HepG2 (cell line): ENCODE results near the gene LENG1. TPM values are rescaled to one million over a fixed set of nuclear protein-coding genes. Genes with fewer than 3 reads are reported as not detected.

Experiments
- MAZ ChIP-seq, 2 experiments: sonication (generic) in 1 of 2; formaldehyde crosslinking in 1 of 2; IDR thresholded peaks; 2 replicates each; pipeline versions ENCODE4 v1.5.0 to v1.6.1; 2012 to 2020; ENCODE audit warnings: low read depth in 2 of 2, mild to moderate bottlenecking in 2 of 2, borderline replicate concordance in 1 of 2, improper control_type of control experiment in 1 of 2, low read length in 1 of 2, missing genetic modification reagents in 1 of 2, moderate library complexity in 1 of 2
- NKX3-1 ChIP-seq: sonication (generic); formaldehyde crosslinking; IDR thresholded peaks from 2 replicates; pipeline ENCODE4 v1.5.0; 2020; ENCODE audit warnings: missing genetic modification reagents
- PRPF4 ChIP-seq: fragments of 200-400 bp; formaldehyde crosslinking; IDR thresholded peaks from 2 replicates; pipeline ENCODE4 v1.6.1; 2016; ENCODE audit warnings: low read length, low read depth; ENCODE audit not compliant: poor library complexity, severe bottlenecking
- RBFOX2 ChIP-seq: fragments of 200-400 bp; formaldehyde crosslinking; IDR thresholded peaks from 2 replicates; pipeline ENCODE4 v1.6.1; 2017; ENCODE audit warnings: low read depth, mild to moderate bottlenecking, low read length
- RBM22 ChIP-seq: fragments of 200-400 bp; formaldehyde crosslinking; optimal IDR thresholded peaks from 2 replicates; pipeline ENCODE3; 2017; ENCODE audit warnings: mild to moderate bottlenecking, low read length, moderate library complexity
- ZBTB8A ChIP-seq: sonication (generic); formaldehyde crosslinking; IDR thresholded peaks from 2 replicates; pipeline ENCODE4 v1.4.0; 2020; ENCODE audit warnings: mild to moderate bottlenecking, low read depth, missing genetic modification reagents, borderline replicate concordance
- ZFP36L1 ChIP-seq: sonication (generic); formaldehyde crosslinking; IDR thresholded peaks from 2 replicates; pipeline ENCODE4 v1.8.0; 2022; ENCODE audit warnings: mild to moderate bottlenecking, missing genetic modification reagents, moderate library complexity
- ZNF253 ChIP-seq: sonication (generic); formaldehyde crosslinking; IDR thresholded peaks from 2 replicates; pipeline ENCODE4 v1.8.0; 2022; ENCODE audit warnings: mild to moderate bottlenecking, missing genetic modification reagents, borderline replicate concordance
- ZNF672 ChIP-seq: sonication (generic); formaldehyde crosslinking; IDR thresholded peaks from 2 replicates; pipeline ENCODE4 v1.8.1; 2022; ENCODE audit warnings: missing genetic modification reagents
- ZSCAN22 ChIP-seq: sonication (generic); formaldehyde crosslinking; IDR thresholded peaks from 2 replicates; pipeline ENCODE4 v1.4.0; 2020; ENCODE audit warnings: mild to moderate bottlenecking, missing genetic modification reagents
- polyA plus RNA-seq, 8 experiments: library from polyadenylated mRNA; depleted of rRNA in 3 of 8; stranded (reverse) in 7 of 8; unstranded in 1 of 8; fragments of >200 nt; fragmentation: Illumina TruSeq in 4 of 8; extraction: Trizol in 4 of 8; gene quantifications; 2 replicates each; pipeline versions ENCODE4 v1.2.1 to v1.2.3, GENCODE V29; 2011 to 2016; ENCODE audit warnings: low read depth in 4 of 8, missing spikeins in 1 of 8, mixed read lengths in 1 of 8; ENCODE audit not compliant: insufficient read depth in 1 of 8
- total RNA-seq, 5 experiments: library from RNA; depleted of rRNA; stranded (reverse); fragments of >200 nt; fragmentation: Illumina TruSeq; extraction: Trizol; gene quantifications; 2 replicates each; pipeline ENCODE4 v1.2.3, GENCODE V29; 2016; ENCODE audit warnings: low read depth in 1 of 5
- TF ChIP-seq, protein P1 (sequence below): IDR thresholded peaks from 2 replicates; pipeline ENCODE4 v1.6.1; 2012; ENCODE audit warnings: low read length, improper control_type of control experiment
- TF ChIP-seq, protein P2 (sequence below): sonication (generic); formaldehyde crosslinking; IDR thresholded peaks from 2 replicates; pipeline ENCODE4 v1.5.0; 2020; ENCODE audit warnings: missing genetic modification reagents
- TF ChIP-seq, protein P3 (sequence below): sonication (generic); formaldehyde crosslinking; IDR thresholded peaks from 2 replicates; pipeline ENCODE4 v1.5.0; 2020; ENCODE audit warnings: mild to moderate bottlenecking, missing genetic modification reagents

LENG1 gene
- total and polyA plus RNA-seq, 2 of the 13 experiments (the other 11 are each of a cell fraction or from before 2014, with no cell fraction given): 1.8 to 3.8 TPM

DNA sequence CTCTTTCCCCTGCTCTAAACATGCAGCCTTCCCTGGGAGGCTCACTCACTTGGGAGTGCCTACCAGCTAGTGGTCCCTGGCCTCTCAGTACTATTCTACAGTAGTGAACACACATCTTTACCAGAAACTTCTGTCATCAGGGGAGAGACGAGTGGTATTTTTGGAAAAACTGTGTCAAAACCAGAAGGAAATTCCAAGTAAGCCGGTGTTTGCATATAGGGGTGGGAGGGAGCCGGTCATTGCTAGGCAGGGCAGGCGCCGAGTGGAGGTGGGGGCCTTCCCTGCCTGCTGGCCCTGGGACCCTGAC lies 48.1 kb upstream of the LENG1 start (continued):
- TF ChIP-seq, protein P1, sequence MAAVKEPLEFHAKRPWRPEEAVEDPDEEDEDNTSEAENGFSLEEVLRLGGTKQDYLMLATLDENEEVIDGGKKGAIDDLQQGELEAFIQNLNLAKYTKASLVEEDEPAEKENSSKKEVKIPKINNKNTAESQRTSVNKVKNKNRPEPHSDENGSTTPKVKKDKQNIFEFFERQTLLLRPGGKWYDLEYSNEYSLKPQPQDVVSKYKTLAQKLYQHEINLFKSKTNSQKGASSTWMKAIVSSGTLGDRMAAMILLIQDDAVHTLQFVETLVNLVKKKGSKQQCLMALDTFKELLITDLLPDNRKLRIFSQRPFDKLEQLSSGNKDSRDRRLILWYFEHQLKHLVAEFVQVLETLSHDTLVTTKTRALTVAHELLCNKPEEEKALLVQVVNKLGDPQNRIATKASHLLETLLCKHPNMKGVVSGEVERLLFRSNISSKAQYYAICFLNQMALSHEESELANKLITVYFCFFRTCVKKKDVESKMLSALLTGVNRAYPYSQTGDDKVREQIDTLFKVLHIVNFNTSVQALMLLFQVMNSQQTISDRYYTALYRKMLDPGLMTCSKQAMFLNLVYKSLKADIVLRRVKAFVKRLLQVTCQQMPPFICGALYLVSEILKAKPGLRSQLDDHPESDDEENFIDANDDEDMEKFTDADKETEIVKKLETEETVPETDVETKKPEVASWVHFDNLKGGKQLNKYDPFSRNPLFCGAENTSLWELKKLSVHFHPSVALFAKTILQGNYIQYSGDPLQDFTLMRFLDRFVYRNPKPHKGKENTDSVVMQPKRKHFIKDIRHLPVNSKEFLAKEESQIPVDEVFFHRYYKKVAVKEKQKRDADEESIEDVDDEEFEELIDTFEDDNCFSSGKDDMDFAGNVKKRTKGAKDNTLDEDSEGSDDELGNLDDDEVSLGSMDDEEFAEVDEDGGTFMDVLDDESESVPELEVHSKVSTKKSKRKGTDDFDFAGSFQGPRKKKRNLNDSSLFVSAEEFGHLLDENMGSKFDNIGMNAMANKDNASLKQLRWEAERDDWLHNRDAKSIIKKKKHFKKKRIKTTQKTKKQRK: no peak
- TF ChIP-seq ZNF253 (no peak), MAZ (IDR thresholded peaks at IDR 0.05; ENCODE audit: borderline replicate concordance, low read depth, low read length) (no peak), MAZ (CRISPR knock-in tag; IDR thresholded peaks at IDR 0.05; ENCODE audit: low read depth) (0 out of 2 replicates have a peak, but pooled peaks have one; percentile 9), ZBTB8A (no peak), NKX3-1 (no peak), RBFOX2 (peak; percentile 59), PRPF4 (no peak), ZFP36L1 (CRISPR knock-in tag) (no peak), ZSCAN22 (no peak), ZNF672 (no peak), RBM22 (no peak)
- TF ChIP-seq, protein P2, sequence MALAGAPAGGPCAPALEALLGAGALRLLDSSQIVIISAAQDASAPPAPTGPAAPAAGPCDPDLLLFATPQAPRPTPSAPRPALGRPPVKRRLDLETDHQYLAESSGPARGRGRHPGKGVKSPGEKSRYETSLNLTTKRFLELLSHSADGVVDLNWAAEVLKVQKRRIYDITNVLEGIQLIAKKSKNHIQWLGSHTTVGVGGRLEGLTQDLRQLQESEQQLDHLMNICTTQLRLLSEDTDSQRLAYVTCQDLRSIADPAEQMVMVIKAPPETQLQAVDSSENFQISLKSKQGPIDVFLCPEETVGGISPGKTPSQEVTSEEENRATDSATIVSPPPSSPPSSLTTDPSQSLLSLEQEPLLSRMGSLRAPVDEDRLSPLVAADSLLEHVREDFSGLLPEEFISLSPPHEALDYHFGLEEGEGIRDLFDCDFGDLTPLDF (CRISPR knock-in tag): no peak
- TF ChIP-seq, protein P3, sequence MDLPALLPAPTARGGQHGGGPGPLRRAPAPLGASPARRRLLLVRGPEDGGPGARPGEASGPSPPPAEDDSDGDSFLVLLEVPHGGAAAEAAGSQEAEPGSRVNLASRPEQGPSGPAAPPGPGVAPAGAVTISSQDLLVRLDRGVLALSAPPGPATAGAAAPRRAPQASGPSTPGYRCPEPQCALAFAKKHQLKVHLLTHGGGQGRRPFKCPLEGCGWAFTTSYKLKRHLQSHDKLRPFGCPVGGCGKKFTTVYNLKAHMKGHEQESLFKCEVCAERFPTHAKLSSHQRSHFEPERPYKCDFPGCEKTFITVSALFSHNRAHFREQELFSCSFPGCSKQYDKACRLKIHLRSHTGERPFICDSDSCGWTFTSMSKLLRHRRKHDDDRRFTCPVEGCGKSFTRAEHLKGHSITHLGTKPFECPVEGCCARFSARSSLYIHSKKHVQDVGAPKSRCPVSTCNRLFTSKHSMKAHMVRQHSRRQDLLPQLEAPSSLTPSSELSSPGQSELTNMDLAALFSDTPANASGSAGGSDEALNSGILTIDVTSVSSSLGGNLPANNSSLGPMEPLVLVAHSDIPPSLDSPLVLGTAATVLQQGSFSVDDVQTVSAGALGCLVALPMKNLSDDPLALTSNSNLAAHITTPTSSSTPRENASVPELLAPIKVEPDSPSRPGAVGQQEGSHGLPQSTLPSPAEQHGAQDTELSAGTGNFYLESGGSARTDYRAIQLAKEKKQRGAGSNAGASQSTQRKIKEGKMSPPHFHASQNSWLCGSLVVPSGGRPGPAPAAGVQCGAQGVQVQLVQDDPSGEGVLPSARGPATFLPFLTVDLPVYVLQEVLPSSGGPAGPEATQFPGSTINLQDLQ: no peak
- TF ChIP-seq, all 625 proteins: peak for 4
